Measurements from ENCODE around the gene PDE8B. TPM values are rescaled to one million over a fixed set of nuclear protein-coding genes. Genes with fewer than 3 reads are reported as not detected.

Gene PDE8B
- total and polyA plus RNA-seq, 8 donors = 2.9 to 11.9 (median 6.9) TPM

GRCh38 chr5:77322406-77322805 lies 111.9 kb downstream of the PDE8B start:
- TF ChIP-seq, protein P1, sequence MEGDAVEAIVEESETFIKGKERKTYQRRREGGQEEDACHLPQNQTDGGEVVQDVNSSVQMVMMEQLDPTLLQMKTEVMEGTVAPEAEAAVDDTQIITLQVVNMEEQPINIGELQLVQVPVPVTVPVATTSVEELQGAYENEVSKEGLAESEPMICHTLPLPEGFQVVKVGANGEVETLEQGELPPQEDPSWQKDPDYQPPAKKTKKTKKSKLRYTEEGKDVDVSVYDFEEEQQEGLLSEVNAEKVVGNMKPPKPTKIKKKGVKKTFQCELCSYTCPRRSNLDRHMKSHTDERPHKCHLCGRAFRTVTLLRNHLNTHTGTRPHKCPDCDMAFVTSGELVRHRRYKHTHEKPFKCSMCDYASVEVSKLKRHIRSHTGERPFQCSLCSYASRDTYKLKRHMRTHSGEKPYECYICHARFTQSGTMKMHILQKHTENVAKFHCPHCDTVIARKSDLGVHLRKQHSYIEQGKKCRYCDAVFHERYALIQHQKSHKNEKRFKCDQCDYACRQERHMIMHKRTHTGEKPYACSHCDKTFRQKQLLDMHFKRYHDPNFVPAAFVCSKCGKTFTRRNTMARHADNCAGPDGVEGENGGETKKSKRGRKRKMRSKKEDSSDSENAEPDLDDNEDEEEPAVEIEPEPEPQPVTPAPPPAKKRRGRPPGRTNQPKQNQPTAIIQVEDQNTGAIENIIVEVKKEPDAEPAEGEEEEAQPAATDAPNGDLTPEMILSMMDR (IDR thresholded peaks at IDR 0.05) = no peak
- 79 to 81% methylated on average over 4 of the region's 4 CpGs for WGBS, 2 donors
- ATAC-seq (no peak), DNase-seq (no peak), FAIRE-seq (no peak)
- H3K27me3 ChIP-seq = no peaks in the 10 kb centered on the region
- H3K4me1 ChIP-seq = no peaks in the 10 kb centered on the region
- no peaks in the 10 kb centered on the region for H3K9me3 ChIP-seq
- intact Hi-C loops (cut with DNase I) = no loop called here
- no peak overlapping the region for H3K27ac ChIP-seq
- H3K36me3 ChIP-seq = no peaks in the 10 kb centered on the region
- no peak overlapping the region for H3K4me3 ChIP-seq

DNA sequence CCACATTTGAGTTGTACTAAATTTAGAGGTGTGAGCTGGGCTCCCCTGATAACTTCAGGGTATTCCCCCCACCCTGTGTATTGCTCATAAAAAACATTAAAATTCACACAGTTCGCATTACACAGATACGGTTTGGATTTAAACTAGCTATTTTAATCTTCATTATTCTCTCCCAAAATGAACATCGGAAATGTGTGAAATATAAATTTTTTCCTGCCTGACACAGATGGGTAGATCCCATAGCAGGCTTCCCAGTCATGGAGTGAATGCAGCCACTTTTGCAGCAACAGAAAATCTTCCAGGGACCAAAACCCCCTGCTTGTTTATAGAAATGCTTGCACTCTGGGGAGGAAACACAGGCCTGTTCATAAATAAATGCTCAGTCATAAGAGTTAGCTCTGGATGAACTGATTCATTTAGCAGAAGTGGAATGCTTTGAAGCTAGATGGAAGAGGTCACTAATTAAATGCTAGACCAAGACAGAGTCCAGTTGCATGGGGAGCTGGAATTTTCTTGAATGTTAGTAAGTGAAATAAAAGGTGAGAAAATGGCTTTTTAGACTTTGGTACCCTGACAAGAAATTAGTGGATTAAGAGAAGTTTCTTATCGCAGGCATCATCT lies 115.6 kb downstream of the PDE8B start:
- DNase-seq (no peak), ATAC-seq (no peak), FAIRE-seq (no peak)
- H3K4me1 ChIP-seq = no peaks in the 10 kb centered on the region
- no peaks in the 10 kb centered on the region for H3K27me3 ChIP-seq
- H3K9me3 ChIP-seq = no peaks in the 10 kb centered on the region
- H3K27ac ChIP-seq = no peak overlapping the region
- WGBS, 2 donors = 87 to 90% methylated on average over 4 of the region's 4 CpGs
- no peaks in the 10 kb centered on the region for H3K36me3 ChIP-seq
- TF ChIP-seq, protein P1 (IDR thresholded peaks at IDR 0.05) = no peak
- no peak overlapping the region for H3K4me3 ChIP-seq
- intact Hi-C loops (cut with DNase I) = no loop called here

DNA sequence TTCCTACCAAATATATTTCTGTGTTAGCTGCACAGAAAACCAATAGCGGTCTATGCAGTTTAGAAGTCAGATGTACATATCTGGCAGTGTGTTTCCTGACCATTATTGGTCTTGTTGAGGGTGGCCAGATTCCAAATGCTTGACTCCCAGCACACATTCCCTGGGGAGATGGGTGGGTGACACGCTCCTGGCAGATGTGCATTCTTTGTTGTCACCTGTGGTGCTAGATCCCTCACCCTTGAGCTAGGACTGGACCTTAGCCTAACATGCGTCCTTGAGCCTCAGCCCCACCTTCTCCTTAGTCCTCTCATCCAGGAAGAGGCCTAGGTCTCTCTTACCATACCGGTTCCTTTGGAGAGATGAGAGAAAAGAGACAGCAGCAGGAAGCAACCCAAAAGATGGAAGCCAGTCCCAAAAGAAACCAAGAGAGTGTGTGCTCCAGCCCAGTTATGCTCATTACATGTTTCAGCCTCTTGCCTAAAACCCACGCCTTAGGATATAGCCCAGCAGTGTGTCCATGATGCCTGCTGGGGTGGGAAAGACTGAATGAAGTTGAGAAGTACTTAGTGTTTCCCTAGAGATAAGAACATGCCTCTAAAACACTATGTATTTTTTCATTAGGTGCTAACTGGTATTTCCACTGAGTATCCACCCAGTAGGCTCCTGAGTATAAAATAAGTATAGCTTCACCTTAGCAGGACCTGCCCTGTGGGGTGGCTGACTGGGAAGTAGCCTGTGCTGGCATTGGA lies 116.7 kb downstream of the PDE8B start:
- 80 to 81% methylated on average over 5 of the region's 5 CpGs for WGBS, 2 donors
- Histone ChIP-seq H3K9me3 (no peaks in the 10 kb centered on the region), H3K4me3 (no peak overlapping the region), H3K4me1 (no peaks in the 10 kb centered on the region), H3K27ac (no peak overlapping the region), H3K27me3 (no peaks in the 10 kb centered on the region), H3K36me3 (no peaks in the 10 kb centered on the region)
- no peak for FAIRE-seq
- ATAC-seq = no peak
- no peak for DNase-seq
- intact Hi-C loops (cut with DNase I) = no loop called here
- TF ChIP-seq, protein P1 (IDR thresholded peaks at IDR 0.05) = no peak

GRCh38 chr5:77328930-77329647 lies 118.6 kb downstream of the PDE8B start:
- FAIRE-seq (no peak), ATAC-seq (no peak), DNase-seq (no peak)
- no peaks in the 10 kb centered on the region for H3K9me3 ChIP-seq
- no peaks in the 10 kb centered on the region for H3K36me3 ChIP-seq
- 88 to 94% methylated on average over 10 of the region's 10 CpGs for WGBS, 2 donors
- intact Hi-C loops (cut with DNase I) = no loop called here
- no peaks in the 10 kb centered on the region for H3K27me3 ChIP-seq
- TF ChIP-seq, protein P1 (IDR thresholded peaks at IDR 0.05) = no peak
- no peaks in the 10 kb centered on the region for H3K4me1 ChIP-seq
- no peak overlapping the region for H3K27ac ChIP-seq
- no peak overlapping the region for H3K4me3 ChIP-seq

Data from pancreas (tissue), 10 donors.